Measurements from ENCODE around the gene STXBP5. TPM values are rescaled to one million over a fixed set of nuclear protein-coding genes. Genes with fewer than 3 reads are reported as not detected.

Gene STXBP5
- total and polyA plus RNA-seq, 2 of the 13 experiments (the other 11 are each of a cell fraction or from before 2014, with no cell fraction given) = 8.8 to 19.4 TPM

- H3K4me1 ChIP-seq (ENCODE audit: insufficient read depth, low read length) = no peaks in the 10 kb centered on the region
- DNase-seq (ENCODE audit: low spot score) (no peak), FAIRE-seq (no peak), ATAC-seq (no peak)
- ChIA-PET POLR2A (no interaction called here), CTCF (ENCODE audit: low intra/inter-chr PET ratio, low total read pairs) (no interaction called here)
- BruUV-seq (replicated peaks) = no TSS peak
- H3K9me3 ChIP-seq (ENCODE audit: low read length) = no peaks in the 10 kb centered on the region
- no peaks in the 10 kb centered on the region for H3K36me3 ChIP-seq (replicated peaks in 1 of 2; ENCODE audit: control insufficient read depth in 1 of 2, insufficient read depth in 2 of 2, low read length in 2 of 2)
- intact Hi-C loops (cut with micrococcal nuclease; ENCODE audit: unreplicated experiment) (no loop called here), in situ Hi-C loops (cut with HindIII; ENCODE audit: extremely low pct_ligation_motif_present, low pct_unique_long_range_greater_than_20kb) (no loop called here)
- no peaks in the 10 kb centered on the region for H3K79me2 ChIP-seq (ENCODE audit: insufficient read depth, low read length)
- 8% methylated on average over 2 of the region's 2 CpGs for WGBS (ENCODE audit: low lambda C conversion rate)
- no peak overlapping the region for H2AFZ ChIP-seq (ENCODE audit: low read length)
- no peak overlapping the region for H3K9ac ChIP-seq (ENCODE audit: insufficient read depth, low read depth, low read length)
- no peak overlapping the region for H3K4me3 ChIP-seq (replicated peaks in 1 of 3; ENCODE audit: insufficient read depth in 1 of 3, low read depth in 2 of 3, low read length in 3 of 3)
- H3K4me2 ChIP-seq (ENCODE audit: low read depth, low read length) = no peak overlapping the region
- no peaks in the 10 kb centered on the region for H3K27me3 ChIP-seq (ENCODE audit: control insufficient read depth in 1 of 2, insufficient read depth in 2 of 2, low read length in 2 of 2)
- TF ChIP-seq ISX (CRISPR knock-in tag; conservative IDR thresholded peaks at IDR 0.05) = no peak
- TF ChIP-seq ONECUT2 (CRISPR knock-in tag; IDR thresholded peaks at IDR 0.05) = no peak
- no peak for TF ChIP-seq CBFB (CRISPR knock-in tag; IDR thresholded peaks at IDR 0.05)
- TF ChIP-seq ZNF10 (CRISPR knock-in tag; IDR thresholded peaks at IDR 0.05; ENCODE audit: borderline replicate concordance, low read depth) = no peak
- TF ChIP-seq PHF5A (CRISPR knock-in tag; IDR thresholded peaks at IDR 0.05; ENCODE audit: low read depth, unreplicated experiment) = no peak
- TF ChIP-seq BRCA1 (CRISPR knock-in tag; IDR thresholded peaks at IDR 0.05) = no peak
- no peak for TF ChIP-seq ZBTB37 (CRISPR knock-in tag; IDR thresholded peaks at IDR 0.05)
- no peak for TF ChIP-seq XRCC5 (optimal IDR thresholded peaks at IDR 0.05; ENCODE audit: low read length)
- no peak for TF ChIP-seq NCOA2 (CRISPR knock-in tag; IDR thresholded peaks at IDR 0.05)
- no peak overlapping the region for H3K27ac ChIP-seq (ENCODE audit: extremely low read length, insufficient read depth, low read length)
- no peaks in the 10 kb centered on the region for H4K20me1 ChIP-seq (ENCODE audit: insufficient read depth, low read length)
These were observed 37.8 kb upstream of the STXBP5 start for GRCh38 chr6:147166360-147166944.
